Activated T-helper 17 cell treated with anti-CD3 and anti-CD28 coated beads, Interleukin-2, amount 50 U/mL, for 72 hours (primary cell): ENCODE results near the gene RAD50. TPM values are rescaled to one million over a fixed set of nuclear protein-coding genes. Genes with fewer than 3 reads are reported as not detected.

Experiments
- ATAC-seq: fragments of 150-1000 bp; cut with Tn5 transposase; replicated peaks from 2 replicates; pipeline ENCODE4 v1.10.0; 2021; ENCODE audit warnings: mild to moderate bottlenecking, moderate library complexity
- H3K27ac Mint-ChIP-seq: one replicate; pipeline ENCODE4 v1.8.0; 2022; ENCODE audit warnings: mixed read lengths
- H3K27me3 Mint-ChIP-seq: one replicate; pipeline ENCODE4 v1.8.0; 2022; ENCODE audit warnings: mixed read lengths
- H3K36me3 Mint-ChIP-seq: one replicate; pipeline ENCODE4 v1.8.0; 2022; ENCODE audit warnings: low read depth, mild to moderate bottlenecking, mixed read lengths
- H3K4me1 Mint-ChIP-seq: one replicate; pipeline ENCODE4 v1.8.0; 2022; ENCODE audit warnings: mixed read lengths
- H3K4me3 Mint-ChIP-seq: one replicate; pipeline ENCODE4 v1.8.0; 2022; ENCODE audit warnings: mild to moderate bottlenecking, mixed read lengths
- H3K9me3 Mint-ChIP-seq: one replicate; pipeline ENCODE4 v1.8.0; 2022; ENCODE audit warnings: mixed read lengths
- total RNA-seq, 2 donors: library from RNA; stranded (reverse); gene quantifications; one replicate each; pipeline ENCODE4 v1.2.3, GENCODE V29; 2022

Gene RAD50
- total RNA-seq, 2 donors from 2014 or later: 31.7 to 37.2 TPM

GRCh38 chr5:132667309-132667708 lies 110.5 kb downstream of the RAD50 start:
- no peak for ATAC-seq
- Mint-ChIP-seq H3K36me3 (no peaks in the 10 kb centered on the region), H3K4me1 (peaks cover 19% of the 10 kb centered on the region), H3K9me3 (no peaks in the 10 kb centered on the region), H3K27ac (no peak overlapping the region), H3K27me3 (peaks cover 6% of the 10 kb centered on the region), H3K4me3 (no peak overlapping the region)

GRCh38 chr5:132667761-132668705 lies 111.3 kb downstream of the RAD50 start:
- H3K27ac Mint-ChIP-seq: no peak overlapping the region
- no peak overlapping the region for H3K4me3 Mint-ChIP-seq
- no peak for ATAC-seq
- H3K27me3 Mint-ChIP-seq: peaks cover 6% of the 10 kb centered on the region
- H3K9me3 Mint-ChIP-seq: no peaks in the 10 kb centered on the region
- no peaks in the 10 kb centered on the region for H3K36me3 Mint-ChIP-seq
- H3K4me1 Mint-ChIP-seq: peaks cover 17% of the 10 kb centered on the region

GRCh38 chr5:132668706-132669454 lies 112.1 kb downstream of the RAD50 start:
- Mint-ChIP-seq H3K27me3 (peaks cover 6% of the 10 kb centered on the region), H3K4me1 (peaks cover 10% of the 10 kb centered on the region), H3K4me3 (no peak overlapping the region), H3K27ac (no peak overlapping the region), H3K36me3 (no peaks in the 10 kb centered on the region), H3K9me3 (no peaks in the 10 kb centered on the region)
- no peak for ATAC-seq

- Mint-ChIP-seq H3K36me3 (no peaks in the 10 kb centered on the region), H3K9me3 (no peaks in the 10 kb centered on the region)
- no peak for ATAC-seq
Observed at GRCh38 chr5:132669455-132669820, 112.7 kb downstream of the RAD50 start.

GRCh38 chr5:132669966-132670882 lies 113.4 kb downstream of the RAD50 start:
- Mint-ChIP-seq H3K36me3 (no peaks in the 10 kb centered on the region), H3K4me1 (peaks cover 7% of the 10 kb centered on the region), H3K27me3 (peaks cover 6% of the 10 kb centered on the region), H3K9me3 (no peaks in the 10 kb centered on the region), H3K27ac (no peak overlapping the region), H3K4me3 (no peak overlapping the region)
- no peak for ATAC-seq

More at GRCh38 chr5:132669455-132669820, 112.7 kb downstream of the RAD50 start:
- Mint-ChIP-seq H3K27me3 (peaks cover 6% of the 10 kb centered on the region), H3K4me3 (no peak overlapping the region), H3K4me1 (peaks cover 7% of the 10 kb centered on the region), H3K27ac (no peak overlapping the region)

GRCh38 chr5:132671000-132671399 lies 114.2 kb downstream of the RAD50 start:
- Mint-ChIP-seq H3K36me3 (no peaks in the 10 kb centered on the region), H3K9me3 (no peaks in the 10 kb centered on the region), H3K4me1 (peaks cover 7% of the 10 kb centered on the region), H3K27ac (no peak overlapping the region), H3K27me3 (peaks cover 6% of the 10 kb centered on the region), H3K4me3 (no peak overlapping the region)
- ATAC-seq: no peak

- Mint-ChIP-seq H3K9me3 (no peaks in the 10 kb centered on the region), H3K4me1 (no peaks in the 10 kb centered on the region), H3K27ac (no peak overlapping the region), H3K27me3 (no peaks in the 10 kb centered on the region), H3K36me3 (no peaks in the 10 kb centered on the region), H3K4me3 (no peak overlapping the region)
- ATAC-seq: no peak
Observed at GRCh38 chr5:132673488-132673887, 116.7 kb downstream of the RAD50 start.

- Mint-ChIP-seq H3K36me3 (no peaks in the 10 kb centered on the region), H3K27me3 (no peaks in the 10 kb centered on the region), H3K4me3 (peak within 1 kb of the TSS; percentile 49), H3K9me3 (no peaks in the 10 kb centered on the region), H3K27ac (peak within 1 kb of the TSS; percentile 63), H3K4me1 (no peaks in the 10 kb centered on the region)
- ATAC-seq: no peak
Observed at GRCh38 chr5:132673939-132674630, 117.3 kb downstream of the RAD50 start, which contains the start of gene IL4. Gene IL4 (plus strand): TSS chr5:132673989. CDS start chr5:132674051, 62 bp downstream.

- Mint-ChIP-seq H3K9me3 (no peaks in the 10 kb centered on the region), H3K4me3 (peak overlapping the region; percentile 49), H3K4me1 (no peaks in the 10 kb centered on the region), H3K27ac (peak overlapping the region; percentile 63), H3K27me3 (no peaks in the 10 kb centered on the region), H3K36me3 (no peaks in the 10 kb centered on the region)
- ATAC-seq: peak; percentile 83
Observed at GRCh38 chr5:132674671-132675506, 118.1 kb downstream of the RAD50 start.

- no peak overlapping the region for H3K4me3 Mint-ChIP-seq
- no peaks in the 10 kb centered on the region for H3K4me1 Mint-ChIP-seq
- no peaks in the 10 kb centered on the region for H3K27me3 Mint-ChIP-seq
- no peak for ATAC-seq
- H3K36me3 Mint-ChIP-seq: no peaks in the 10 kb centered on the region
- no peaks in the 10 kb centered on the region for H3K9me3 Mint-ChIP-seq
- H3K27ac Mint-ChIP-seq: no peak overlapping the region
Observed at GRCh38 chr5:132675936-132676689, 119.3 kb downstream of the RAD50 start.

- Mint-ChIP-seq H3K36me3 (no peaks in the 10 kb centered on the region), H3K9me3 (no peaks in the 10 kb centered on the region), H3K4me3 (no peak overlapping the region), H3K27me3 (no peaks in the 10 kb centered on the region), H3K27ac (no peak overlapping the region), H3K4me1 (no peaks in the 10 kb centered on the region)
- ATAC-seq: no peak
Observed at GRCh38 chr5:132677191-132677590, 120.4 kb downstream of the RAD50 start.

- no peaks in the 10 kb centered on the region for H3K36me3 Mint-ChIP-seq
- H3K27ac Mint-ChIP-seq: no peak overlapping the region
- no peak for ATAC-seq
- no peaks in the 10 kb centered on the region for H3K4me1 Mint-ChIP-seq
- no peak overlapping the region for H3K4me3 Mint-ChIP-seq
- H3K27me3 Mint-ChIP-seq: no peaks in the 10 kb centered on the region
- no peaks in the 10 kb centered on the region for H3K9me3 Mint-ChIP-seq
Observed at GRCh38 chr5:132677682-132678400, 121.1 kb downstream of the RAD50 start.
